Uterus (tissue), 4 donors: ENCODE data around the gene MSMB. TPM values are rescaled to one million over a fixed set of nuclear protein-coding genes. Genes with fewer than 3 reads are reported as not detected.

Experiments used
- DNase-seq, 2 donors: peaks; one replicate each; pipeline ENCODE4 v3.0.0-alpha.2; 2019 to 2020
- H3K27ac ChIP-seq, 2 donors: fragments of 200-600 bp; sonication (generic); 1 replicate in 1 of 2; 2 replicates in 1 of 2; pipeline ENCODE4 v1.5.1; 2016 to 2018
- H3K27me3 ChIP-seq, 2 donors: fragments of 200-600 bp; sonication (generic); one replicate each; pipeline ENCODE4 v1.5.1; 2018 to 2019; ENCODE audit warnings: control low read depth in 1 of 2
- H3K36me3 ChIP-seq, 2 donors: fragments of 200-600 bp; sonication (generic); one replicate each; pipeline ENCODE4 v1.5.1; 2019; ENCODE audit warnings: control low read depth in 1 of 2
- H3K4me1 ChIP-seq, 2 donors: fragments of 200-600 bp; sonication (generic); one replicate each; pipeline ENCODE4 v1.5.1; 2018 to 2019; ENCODE audit warnings: control low read depth in 1 of 2
- H3K4me3 ChIP-seq, 2 donors: fragments of 200-600 bp; sonication (generic); 1 replicate in 1 of 2; 2 replicates in 1 of 2; pipeline ENCODE4 v1.5.1; 2018 to 2019; ENCODE audit warnings: mild to moderate bottlenecking in 1 of 2
- H3K9me3 ChIP-seq, 2 donors: fragments of 200-600 bp; sonication (generic); one replicate each; pipeline ENCODE4 v1.5.1; 2019; ENCODE audit warnings: control low read depth in 1 of 2
- CTCF ChIP-seq, 4 experiments: fragments of 200-600 bp in 2 of 4; fragments of 450-650 bp in 2 of 4; sonication (generic) in 2 of 4; IDR thresholded peaks; one replicate each; pipeline ENCODE4 v1.5.1; 2016 to 2019; ENCODE audit warnings: antibody characterized with exemption in 4 of 4, mild to moderate bottlenecking in 2 of 4, moderate library complexity in 1 of 4
- POLR2A ChIP-seq, 2 donors: fragments of 450-650 bp; IDR thresholded peaks; one replicate each; pipeline ENCODE4 v1.6.1; 2016; ENCODE audit warnings: antibody characterized with exemption in 2 of 2, mild to moderate bottlenecking in 1 of 2, moderate library complexity in 1 of 2
- intact Hi-C: fragments of 100-400 bp; cut with DNase I; formaldehyde crosslinking; loops from one replicate; pipeline ENCODE4 v1.15.1; 2023; ENCODE audit warnings: low total_unique reads
- total RNA-seq, 4 donors: library from RNA; depleted of rRNA in 3 of 4; stranded (reverse); fragments of >200 nt in 3 of 4; gene quantifications; one replicate each; pipeline versions ENCODE4 v1.1.0 to v1.2.4, GENCODE V29; 2014 to 2023
- donor health status: DM: yes; HTN: yes; CAD: no.

The MSMB gene
- total RNA-seq, 4 donors from 2014 or later: not detected

- Histone ChIP-seq H3K27ac (no peak overlapping the region), H3K4me1 (no peaks in the 10 kb centered on the region), H3K9me3 (no peaks in the 10 kb centered on the region), H3K27me3 (no peaks in the 10 kb centered on the region), H3K36me3 (no peaks in the 10 kb centered on the region), H3K4me3 (no peak overlapping the region)
- no peak for DNase-seq
- intact Hi-C loops: no loop called here
- TF ChIP-seq CTCF (IDR thresholded peaks at IDR 0.05): no peak
- no peak for TF ChIP-seq POLR2A (IDR thresholded peaks at IDR 0.05)
Measured at GRCh38 chr10:46080886-46081285, 34.8 kb upstream of the MSMB start.

- no peaks in the 10 kb centered on the region for H3K36me3 ChIP-seq
- no peak overlapping the region for H3K4me3 ChIP-seq
- intact Hi-C loops: no loop called here
- no peak for DNase-seq
- no peaks in the 10 kb centered on the region for H3K27me3 ChIP-seq
- H3K27ac ChIP-seq: no peak overlapping the region
- H3K4me1 ChIP-seq: no peaks in the 10 kb centered on the region
- TF ChIP-seq CTCF (IDR thresholded peaks at IDR 0.05): no peak
- TF ChIP-seq POLR2A (IDR thresholded peaks at IDR 0.05): no peak
- no peaks in the 10 kb centered on the region for H3K9me3 ChIP-seq
Measured at GRCh38 chr10:46079831-46080585, 33.9 kb upstream of the MSMB start.

- DNase-seq: no peak
- no peak overlapping the region for H3K27ac ChIP-seq
- intact Hi-C loops: no loop called here
Measured at GRCh38 chr10:46077731-46078413, 31.8 kb upstream of the MSMB start.

GRCh38 chr10:46077141-46077554 is 31.1 kb upstream of the MSMB start:
- no peak for DNase-seq
- H3K9me3 ChIP-seq: no peaks in the 10 kb centered on the region
- no peak overlapping the region for H3K4me3 ChIP-seq
- no peak for TF ChIP-seq CTCF (IDR thresholded peaks at IDR 0.05)
- H3K4me1 ChIP-seq: no peaks in the 10 kb centered on the region
- no peaks in the 10 kb centered on the region for H3K27me3 ChIP-seq
- no peaks in the 10 kb centered on the region for H3K36me3 ChIP-seq
- intact Hi-C loops: no loop called here
- H3K27ac ChIP-seq: no peak overlapping the region

More at GRCh38 chr10:46077731-46078413, 31.8 kb upstream of the MSMB start:
- Histone ChIP-seq H3K4me1 (no peaks in the 10 kb centered on the region), H3K9me3 (no peaks in the 10 kb centered on the region), H3K4me3 (no peak overlapping the region), H3K27me3 (no peaks in the 10 kb centered on the region), H3K36me3 (no peaks in the 10 kb centered on the region)
- no peak for TF ChIP-seq CTCF (IDR thresholded peaks at IDR 0.05)
- no peak for TF ChIP-seq POLR2A (IDR thresholded peaks at IDR 0.05)

GRCh38 chr10:46075869-46076268 is 29.8 kb upstream of the MSMB start:
- intact Hi-C loops: no loop called here

More at GRCh38 chr10:46075869-46076268, 29.8 kb upstream of the MSMB start:
- no peaks in the 10 kb centered on the region for H3K27me3 ChIP-seq
- no peak overlapping the region for H3K27ac ChIP-seq
- no peak overlapping the region for H3K4me3 ChIP-seq
- DNase-seq: no peak
- no peaks in the 10 kb centered on the region for H3K4me1 ChIP-seq
- H3K36me3 ChIP-seq: no peaks in the 10 kb centered on the region
- no peaks in the 10 kb centered on the region for H3K9me3 ChIP-seq
- TF ChIP-seq POLR2A (IDR thresholded peaks at IDR 0.05): no peak
